HuH-7.5 (cell line): ENCODE measurements around the gene CRB3.
"Not testable (repeated sequence)": the region's sequence is repeated elsewhere in the genome, so short reads cannot be mapped to it uniquely, and the experiment has no call there.

Experiments used
- DNase-seq: peaks from one replicate; pipeline ENCODE4 v3.0.0; 2011; ENCODE audit warnings: low spot score

CRB3 gene

DNA sequence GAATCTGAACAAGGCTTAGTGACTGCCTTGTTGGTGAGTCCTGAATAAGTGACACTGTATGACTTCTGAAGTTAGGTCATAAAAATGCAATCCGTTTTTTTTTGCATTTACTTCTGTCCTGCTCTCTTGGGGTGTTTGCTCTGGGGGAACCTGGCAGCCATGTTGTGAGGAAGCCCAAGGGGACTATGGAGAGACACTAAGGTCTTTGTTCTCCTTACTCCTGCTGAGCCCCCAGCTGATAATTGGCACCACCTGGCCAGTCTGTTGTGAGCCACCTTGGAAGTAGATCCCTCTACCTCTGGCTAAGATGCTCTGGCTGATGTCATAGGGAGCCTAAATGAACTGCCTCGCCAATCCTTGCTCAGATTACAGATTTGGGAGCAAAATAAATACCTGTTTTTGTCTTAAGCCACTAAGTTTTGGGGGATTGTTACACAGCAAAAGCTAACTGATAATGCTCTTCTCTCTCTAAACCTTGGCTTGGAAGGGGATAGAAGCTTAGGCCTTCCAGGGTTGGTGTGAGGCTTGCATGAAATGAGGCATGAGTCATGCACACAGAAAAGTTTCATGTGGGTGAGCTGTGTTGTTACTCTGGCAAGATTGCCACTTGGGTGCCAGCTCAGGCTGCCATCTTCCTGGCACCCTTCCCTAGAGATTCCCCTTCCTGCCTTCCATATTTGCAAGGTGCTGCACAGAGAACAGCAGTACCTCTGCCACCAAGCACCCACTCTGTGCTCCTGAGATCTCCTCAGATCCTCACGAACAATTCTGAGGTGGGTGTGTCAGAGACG is 27.9 kb downstream of the CRB3 start:
- no peak for DNase-seq

DNA sequence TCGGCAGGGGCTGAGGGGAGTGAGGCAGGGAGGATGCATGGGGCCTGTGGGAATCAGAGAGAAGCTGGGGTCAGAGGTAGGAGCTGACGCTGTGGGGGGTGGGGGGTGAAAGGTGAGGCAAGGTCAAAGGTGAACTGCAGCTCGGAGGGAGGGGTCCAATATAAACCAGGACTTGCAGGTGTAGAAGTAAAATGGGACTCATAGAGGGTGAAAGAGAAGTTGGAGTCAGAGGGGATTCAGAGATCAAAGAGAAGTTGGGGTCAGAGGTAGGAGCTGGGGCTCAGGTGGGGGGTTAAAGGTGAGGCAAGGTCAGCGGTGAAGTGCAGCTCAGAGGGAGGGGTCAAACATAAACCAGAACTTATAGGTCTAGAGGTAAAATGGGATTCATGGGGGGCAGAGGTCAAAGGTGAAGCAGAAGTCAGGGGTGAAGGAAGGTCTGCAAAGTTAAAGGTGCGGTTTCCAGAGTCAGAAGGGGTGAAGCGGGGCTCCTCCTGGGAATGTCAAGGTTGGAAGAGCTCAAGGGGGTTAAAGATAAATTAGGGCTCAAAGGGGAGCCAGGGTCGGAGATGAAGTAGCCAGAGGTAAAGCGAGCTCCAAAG is 30.5 kb downstream of the CRB3 start:
- no peak for DNase-seq

DNA sequence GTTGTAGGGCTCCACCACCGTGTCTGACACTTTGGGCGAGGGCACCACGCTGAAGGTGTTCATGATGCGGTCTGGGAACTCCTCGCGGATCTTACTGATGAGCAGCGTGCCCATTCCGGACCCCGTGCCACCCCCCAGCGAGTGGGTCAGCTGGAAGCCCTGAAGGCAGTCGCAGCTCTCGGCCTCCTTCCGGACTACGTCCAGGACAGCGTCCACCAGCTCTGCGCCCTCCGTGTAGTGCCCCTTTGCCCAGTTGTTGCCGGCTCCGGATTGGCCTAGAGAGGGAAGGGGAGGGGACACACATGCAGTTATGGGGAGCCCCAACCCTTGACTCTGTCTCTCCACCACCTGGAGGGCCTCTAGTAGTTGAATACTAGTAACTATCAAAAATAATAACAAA is 31.9 kb downstream of the CRB3 start:
- DNase-seq, result no peak

DNA sequence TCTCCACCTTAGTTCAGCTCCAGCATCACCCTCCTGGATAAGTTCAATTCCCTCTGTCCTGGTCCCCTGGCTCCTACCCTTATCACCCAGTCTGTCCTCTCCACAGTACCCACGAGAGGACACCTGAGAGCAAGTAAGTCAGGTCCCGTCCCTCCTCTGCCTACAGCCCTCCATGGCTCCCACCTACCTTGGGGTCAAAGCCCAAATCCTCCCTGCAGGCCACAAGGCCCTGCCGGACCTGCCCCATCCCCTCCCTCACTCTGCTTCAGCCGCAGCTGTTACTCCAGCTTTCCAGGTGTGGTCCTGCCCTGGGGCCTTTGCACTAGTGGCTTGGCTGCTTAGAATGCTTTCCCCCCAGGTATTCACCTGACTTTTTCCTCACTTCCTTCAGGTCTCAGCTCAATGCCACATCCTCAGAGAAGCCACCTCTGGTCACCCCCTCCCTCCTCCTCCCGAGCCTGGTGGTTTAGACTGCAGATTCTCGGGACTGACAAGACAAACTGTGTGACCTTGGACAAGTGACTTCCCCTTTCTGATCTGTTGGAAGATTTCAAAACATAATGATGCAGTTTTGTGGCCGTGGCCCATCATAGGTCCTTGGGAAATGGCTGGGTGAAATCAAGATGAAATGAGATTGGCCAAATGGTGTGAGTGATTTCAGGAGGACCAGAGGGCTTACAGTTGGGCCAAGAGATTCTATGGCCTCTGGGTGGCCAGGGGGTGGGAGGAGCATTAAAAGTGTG is 34.4 kb downstream of the CRB3 start:
- no peak for DNase-seq

DNA sequence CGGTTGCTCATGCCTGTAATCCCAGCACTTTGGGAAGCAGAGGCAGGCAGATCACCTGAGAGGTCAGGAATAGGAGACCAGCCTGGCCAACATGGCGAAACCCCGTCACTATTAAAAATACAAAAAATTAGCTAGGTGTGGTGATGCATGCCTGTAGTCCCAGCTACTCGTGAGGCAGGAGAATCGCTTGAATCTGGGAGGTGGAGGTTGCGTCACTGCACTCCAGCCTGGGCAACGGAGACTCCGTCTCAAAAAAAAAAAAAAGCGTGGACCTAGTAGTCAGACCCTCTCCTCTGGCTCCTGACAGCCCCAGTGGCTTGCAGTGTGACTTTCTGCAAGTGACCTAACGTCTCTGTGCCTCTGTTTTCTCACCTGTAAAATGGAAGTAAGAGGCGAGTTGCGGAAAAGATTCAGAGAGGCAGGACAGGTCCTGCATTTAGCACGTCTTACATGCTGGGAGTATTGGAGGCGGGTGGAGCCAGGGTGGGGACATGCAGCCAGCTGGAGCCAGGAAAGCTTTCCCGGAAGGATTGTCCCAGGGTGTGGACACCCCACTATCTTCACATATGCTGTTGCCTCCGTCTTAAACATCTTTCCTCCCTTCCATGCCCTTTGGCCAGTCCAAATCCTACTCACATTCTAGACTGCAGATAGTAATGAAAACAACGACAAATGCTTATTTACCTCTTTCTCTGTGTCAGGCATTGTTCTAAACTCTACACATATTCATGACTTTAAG is 35.1 kb downstream of the CRB3 start:
- no peak for DNase-seq

DNA sequence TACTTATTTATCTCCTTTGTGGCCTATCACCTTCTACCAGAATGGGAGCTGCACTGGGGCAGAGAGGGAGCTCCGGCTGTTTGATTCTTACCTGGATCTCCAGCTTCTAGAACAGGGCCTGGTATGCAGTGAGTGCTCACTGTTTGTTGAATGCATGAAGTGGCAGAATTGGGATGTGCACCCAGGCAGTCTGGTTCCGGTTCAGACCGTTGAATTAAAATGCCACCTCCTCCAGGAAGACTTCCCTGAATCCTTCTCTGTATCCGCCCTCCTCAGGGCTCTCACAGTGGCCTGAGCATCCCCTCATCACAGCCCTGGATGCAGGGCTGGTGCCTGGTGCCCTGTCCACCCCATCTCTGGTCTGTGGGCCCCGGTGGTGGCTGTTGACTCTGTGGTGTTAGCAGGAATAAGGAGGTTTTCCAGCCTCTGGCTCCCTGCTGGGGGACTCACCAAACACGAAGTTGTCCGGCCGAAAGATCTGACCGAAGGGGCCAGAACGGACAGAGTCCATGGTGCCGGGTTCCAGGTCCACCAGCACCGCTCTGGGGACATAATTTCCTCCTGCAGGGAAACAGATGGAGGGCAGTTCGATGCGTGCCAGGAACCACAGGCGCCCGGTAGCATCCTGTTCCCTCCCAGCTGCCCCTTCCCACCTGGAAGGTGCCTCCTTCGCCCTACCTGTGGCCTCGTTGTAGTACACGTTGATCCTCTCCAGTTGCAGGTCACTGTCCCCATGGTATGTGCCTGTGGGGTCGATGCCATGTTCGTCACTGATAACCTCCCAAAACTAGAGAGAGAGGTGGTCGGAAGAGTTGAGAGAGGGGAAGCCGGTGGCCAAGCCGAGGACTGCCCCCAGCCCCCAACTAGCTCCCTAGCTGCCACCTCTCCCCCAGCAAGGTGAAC is 37.0 kb downstream of the CRB3 start:
- no peak for DNase-seq

DNA sequence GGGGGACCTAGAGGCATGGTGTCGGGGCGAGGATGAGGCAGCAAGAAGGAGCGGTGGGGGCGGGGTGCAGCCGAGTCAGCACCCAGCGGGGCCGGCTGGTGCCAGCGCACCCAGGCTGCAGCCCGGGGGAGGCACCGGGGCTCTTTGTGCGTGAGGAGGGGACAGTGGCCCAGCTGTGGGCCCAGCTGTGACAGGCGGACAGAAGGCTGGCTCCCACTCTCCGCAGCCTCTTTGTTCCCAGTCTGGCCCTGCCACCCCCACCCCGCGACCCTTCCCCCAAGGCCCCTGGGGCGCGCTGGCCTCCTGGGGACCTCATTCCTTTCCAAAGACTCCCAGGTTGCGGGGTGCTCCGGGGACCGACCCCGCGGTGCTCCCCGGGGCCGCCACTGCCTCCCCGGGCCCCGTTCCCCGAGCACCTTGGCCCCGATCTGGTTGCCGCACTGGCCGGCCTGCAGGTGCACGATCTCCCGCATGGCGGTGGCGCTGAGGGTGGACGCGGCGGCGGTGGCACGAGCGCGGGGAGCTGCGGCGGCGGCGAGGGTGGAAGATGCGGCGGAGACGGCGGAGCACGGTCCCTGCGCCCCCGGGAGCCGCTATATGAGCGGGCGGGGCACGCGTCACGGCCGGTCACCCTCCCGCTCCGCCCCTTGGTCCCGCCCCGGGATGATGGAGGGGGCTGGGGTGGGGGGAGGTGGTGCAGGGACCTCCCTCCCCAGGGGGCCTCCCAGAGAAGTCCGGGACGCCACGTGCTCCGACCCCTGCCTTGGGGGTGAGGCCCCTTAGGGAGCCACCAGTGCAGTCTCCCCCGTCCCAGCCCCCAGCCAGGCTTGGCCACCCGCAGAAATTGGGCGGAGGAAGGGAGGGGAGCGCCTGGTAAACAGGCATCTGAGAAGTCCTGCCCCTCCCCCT is 37.9 kb downstream of the CRB3 start, which contains the start of gene TUBB4A:
Gene TUBB4A, minus strand, starts transcription at position 570 of the 909 bp plus-strand sequence. Its CDS starts 97 bp downstream, at position 473.
- DNase-seq, result peak; percentile 52

DNA sequence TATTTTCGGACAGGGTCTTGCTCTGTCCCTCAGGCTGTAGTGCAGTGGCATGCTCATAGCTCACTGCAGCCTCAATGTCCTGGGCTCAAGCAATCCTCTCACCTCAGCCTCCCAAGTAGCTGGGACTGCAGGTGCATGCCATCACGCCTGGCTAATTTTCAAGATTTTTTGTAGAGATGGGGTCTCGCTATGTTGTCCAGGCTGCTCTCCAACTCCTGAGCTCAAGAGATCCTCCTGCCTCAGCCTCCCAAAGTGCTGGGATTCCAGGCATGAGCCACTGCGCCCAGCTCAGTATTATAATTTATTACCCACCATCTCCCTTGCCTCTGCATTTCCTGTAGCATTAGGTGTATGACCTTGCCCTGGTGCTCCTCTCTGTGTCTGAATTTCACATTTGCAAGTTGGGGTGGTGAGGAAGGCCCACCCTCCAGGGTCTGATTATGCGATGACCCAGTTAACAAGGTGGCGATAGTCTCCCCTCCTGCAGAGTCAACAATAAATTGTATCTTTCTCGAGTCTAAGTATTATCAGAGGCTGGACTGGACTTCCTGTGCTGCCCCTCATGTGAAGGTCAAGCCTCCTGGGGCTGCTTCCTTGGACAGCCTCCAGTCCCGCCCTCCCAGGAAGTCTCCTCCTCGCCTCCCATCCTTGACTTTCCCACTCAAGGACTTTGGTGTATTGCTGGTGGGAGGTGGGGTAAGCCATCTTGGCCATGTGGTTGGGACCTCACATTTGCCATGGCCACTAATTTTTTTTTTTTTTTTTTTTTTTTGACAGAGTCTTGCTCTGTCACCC is 39.5 kb downstream of the CRB3 start:
- DNase-seq, result no peak

DNA sequence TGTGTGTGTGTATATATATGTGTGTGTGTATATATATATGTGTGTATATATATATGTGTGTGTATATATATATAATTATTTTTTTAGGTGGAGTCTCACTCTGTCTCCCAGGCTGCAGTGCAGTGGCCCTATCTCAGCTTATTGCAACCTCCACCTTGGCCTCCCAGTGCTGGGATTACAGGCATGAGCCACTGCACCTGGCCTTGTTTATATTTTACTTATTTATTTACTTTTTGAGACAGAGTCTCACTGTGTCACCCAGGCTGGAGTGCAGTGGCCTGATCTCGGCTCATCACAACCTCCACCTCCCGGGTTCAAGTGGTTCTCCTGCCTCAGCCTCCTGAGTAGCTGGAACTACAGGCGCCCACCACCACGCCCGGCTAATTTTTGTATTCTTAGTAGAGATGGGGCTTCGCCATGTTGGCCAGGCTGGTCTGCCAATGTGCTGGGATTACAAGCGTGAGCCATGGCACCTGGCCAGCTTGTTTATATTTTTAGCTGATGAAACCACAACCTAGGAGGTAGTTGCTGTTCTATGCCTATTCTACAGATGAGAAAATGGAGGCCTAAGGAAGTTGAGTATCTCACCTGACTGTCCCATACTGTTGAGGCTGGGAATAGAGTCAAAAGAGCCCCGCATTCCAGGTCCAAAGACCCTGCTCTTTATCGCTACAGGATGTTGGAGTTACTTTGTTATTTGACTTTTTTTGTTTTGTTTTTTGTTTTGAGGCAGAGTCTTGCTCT is 44.1 kb downstream of the CRB3 start:
- DNase-seq, result not testable (repeated sequence)

DNA sequence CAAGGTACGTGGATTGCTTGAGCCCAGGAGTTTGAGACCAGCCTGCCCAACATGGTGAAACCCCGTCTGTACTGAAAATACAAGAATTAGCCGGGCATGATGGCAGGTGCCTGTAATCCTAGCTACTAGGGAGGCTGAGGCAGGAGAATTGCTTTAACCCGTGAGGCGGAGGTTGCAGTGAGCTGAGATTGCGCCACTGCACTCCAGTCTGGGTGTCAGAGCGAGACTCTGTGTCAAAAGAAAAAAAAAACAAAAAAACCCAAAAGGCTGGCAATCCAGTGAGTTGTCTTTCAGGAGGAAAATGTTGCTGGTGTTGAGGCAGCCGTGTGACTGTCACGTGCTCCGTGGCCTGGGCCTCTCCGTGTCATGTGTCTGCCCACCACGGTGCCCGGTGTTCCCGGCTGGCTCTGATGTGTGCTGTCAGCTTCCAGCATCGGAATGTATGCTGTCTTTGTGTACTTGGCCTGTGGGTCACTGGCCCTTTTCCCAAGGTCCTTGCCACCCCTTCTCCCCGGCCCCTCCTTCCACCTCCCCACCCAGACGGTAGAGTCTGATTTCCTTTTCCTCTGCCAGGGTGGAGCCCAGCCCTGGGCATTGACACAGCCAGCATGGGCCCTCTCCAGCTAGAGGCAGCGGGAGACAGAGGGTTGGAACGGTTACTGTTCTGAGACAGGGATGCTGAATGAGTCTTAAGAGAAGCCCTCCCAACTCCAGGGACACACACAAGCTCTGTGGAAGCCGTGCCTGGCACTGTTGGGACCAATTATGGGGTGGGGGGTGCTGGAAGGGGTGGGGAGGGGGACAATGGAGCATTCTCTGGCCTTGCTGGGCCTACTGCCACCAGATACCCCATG is 45.3 kb downstream of the CRB3 start:
- peak; percentile 75 for DNase-seq

DNA sequence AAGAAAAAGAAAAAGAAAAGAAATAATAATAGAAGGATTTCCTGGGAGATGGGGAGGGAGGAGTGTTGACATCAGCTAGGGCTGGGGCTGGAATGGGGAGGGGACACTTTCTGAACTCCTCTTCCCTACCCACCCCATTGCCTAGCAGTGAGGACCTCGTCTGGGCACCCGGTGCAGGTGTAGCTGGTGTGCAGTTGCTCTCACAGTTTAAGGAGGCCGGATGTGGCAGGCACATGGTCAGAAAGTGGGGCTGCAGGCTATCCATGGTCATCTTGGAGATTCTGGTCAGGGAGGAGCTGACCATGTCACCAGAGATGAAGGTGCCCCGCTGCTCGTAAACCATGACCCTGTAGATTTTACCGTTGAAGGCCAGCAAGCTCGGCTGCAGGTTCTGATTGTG is 46.5 kb downstream of the CRB3 start:
- DNase-seq, result no peak

DNA sequence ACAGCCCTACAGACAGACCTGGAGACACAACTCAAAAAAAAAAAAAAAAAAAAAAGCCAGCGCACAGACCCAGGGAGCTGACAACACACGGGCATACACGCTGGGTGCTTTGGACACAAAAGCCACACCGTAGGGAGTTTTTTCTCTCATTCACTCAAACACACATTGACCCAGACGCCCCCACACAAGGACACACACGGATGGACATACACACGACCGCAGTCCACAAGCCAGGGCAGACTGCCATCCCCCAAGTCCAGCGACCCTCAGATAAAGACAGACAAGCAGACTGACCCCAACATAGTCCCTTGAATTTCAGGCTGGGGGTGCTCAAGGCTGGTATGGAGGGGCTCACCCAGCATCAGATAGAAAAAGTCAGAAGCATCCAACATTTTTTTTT is 50.0 kb downstream of the CRB3 start:
- DNase-seq, result no peak

DNA sequence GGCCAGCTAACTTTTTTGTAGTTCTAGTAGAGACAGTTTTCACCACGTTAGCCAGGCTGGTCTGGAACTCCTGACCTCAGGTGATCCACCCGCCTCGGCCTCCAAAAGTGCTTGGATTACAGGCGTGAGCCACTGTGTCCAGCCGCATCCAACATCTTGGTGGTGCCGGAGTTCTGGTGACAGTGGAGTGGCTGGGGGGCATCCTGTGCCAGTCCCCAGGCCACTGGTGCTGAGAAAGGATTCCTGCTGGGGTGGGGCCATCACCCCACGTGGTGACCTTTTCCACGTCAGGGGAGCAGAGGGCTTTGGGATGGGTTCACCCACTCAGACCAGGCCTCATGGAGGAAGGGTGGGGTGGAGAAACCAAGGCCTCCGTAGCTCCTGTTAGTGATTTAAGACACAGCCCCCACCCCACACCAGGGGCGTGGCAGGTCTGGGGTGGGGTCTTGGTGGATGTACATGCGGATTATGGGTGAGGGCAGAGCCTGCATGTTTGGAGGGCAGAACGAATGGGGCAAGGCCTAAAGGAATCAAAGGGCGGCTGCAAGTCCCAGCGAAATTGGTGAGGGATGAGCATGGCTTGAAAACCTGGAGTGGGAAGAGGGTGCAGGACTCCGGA is 51.0 kb downstream of the CRB3 start:
- no peak for DNase-seq

DNA sequence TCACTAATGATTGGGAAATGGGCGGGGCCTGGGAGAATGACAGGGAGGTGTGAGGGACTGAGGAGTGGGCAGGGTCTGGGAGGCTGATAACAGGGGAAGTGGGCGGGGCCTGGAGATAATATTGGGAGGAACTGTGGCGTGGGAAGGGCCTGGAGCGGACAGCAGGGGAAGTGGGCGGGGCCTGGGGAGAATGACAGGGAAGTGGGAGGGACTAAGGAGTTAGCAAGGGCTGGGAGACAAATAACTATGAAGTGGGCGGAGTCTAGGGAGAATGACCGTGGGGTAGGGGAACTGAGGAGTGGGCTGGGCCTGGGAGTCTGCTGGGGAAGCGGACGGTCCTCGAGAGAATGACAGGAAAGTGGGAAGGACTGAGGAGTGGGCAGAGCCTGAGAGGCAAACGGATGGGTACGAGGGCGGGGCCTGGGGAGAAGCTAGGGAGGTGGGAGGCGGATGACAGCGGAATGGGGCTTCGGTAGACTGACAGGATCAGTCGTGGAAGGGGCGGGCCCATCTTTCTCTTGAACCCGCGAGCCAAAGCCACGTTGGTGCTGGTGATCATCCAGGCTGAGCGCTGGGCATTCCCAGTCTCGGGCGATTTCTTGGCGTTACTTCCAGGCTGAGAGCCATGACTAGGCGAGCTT is 52.1 kb downstream of the CRB3 start:
- peak; percentile 81 for DNase-seq
